ENCODE measurements around the gene DOLPP1. TPM values are rescaled to one million over a fixed set of nuclear protein-coding genes. Genes with fewer than 3 reads are reported as not detected.
"Not testable (repeated sequence)": the region's sequence is repeated elsewhere in the genome, so short reads cannot be mapped to it uniquely, and the experiment has no call there.

The DOLPP1 gene
- total RNA-seq, 1 donor from 2014 or later: 10.7 TPM

DNA sequence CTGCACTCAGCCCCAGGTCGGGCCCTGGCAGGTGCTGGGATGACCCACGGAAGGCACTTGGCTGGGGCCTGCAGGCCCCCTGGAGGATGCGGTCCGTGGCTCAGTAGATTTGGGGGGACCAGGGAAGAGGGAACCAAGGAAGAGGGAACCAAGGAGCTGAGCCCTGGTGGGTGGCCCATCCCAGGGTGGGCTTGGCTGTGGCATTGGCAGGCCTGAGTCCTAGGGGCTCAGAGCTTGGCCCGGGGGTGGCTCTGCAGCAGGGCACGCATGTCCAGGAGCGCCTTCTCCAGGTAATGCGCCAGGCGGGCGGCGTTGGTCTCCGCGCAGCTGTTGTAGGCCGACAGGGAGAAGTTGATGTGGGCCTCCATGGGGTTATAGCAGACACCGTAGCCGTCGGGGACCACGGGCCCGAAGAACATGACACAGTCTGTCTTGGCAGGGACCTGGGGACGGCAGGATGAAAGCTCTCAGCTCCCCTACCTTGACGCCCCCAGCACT, 14.3 kb downstream of the DOLPP1 start:
- DNase-seq: no peak

DNA sequence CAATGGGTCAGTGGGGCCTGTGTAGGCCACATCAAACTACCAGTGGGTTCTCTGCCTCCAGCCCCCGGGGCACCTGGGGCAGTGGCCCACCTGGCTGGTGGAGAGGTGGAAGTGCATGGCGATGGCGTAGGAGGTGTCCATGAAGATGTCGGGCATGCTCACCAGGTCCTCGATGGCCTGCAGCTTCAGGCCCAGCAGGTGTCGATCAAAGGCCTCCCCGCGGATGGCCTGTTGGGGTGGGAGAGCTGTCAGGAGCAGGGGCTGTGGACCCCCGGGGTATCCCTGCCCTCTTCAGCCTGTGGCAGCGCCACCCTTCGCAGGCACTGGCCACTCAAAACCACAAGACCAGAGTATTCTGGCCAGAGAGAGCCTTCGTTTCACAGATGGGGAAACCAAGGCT, 15.0 kb downstream of the DOLPP1 start:
- no peak for DNase-seq

- no peak for DNase-seq
Measured at GRCh38 chr9:129097671-129098306, 16.9 kb downstream of the DOLPP1 start.

DNA sequence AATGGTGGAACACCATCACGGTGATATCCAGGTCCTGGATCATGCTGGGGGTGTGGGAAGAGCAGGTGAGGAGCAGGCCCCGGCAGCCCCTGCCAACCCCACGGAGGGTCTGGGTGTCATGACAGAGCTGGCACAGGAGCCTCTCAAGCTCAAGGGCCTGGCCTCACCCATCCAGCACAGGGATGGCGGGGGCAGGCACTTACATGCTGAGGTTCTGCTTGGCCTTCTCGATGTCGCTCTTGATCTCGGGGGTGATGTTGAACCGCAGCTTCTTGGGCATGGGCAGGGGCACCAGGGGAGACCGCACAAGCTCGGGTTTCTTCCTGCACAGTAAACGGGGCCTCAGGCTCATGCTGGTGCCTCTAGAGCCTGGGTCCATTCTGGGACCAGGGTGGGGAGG, 17.4 kb downstream of the DOLPP1 start:
- DNase-seq: no peak

- DNase-seq: no peak
Measured at GRCh38 chr9:129100383-129101169, 19.7 kb downstream of the DOLPP1 start.

DNA sequence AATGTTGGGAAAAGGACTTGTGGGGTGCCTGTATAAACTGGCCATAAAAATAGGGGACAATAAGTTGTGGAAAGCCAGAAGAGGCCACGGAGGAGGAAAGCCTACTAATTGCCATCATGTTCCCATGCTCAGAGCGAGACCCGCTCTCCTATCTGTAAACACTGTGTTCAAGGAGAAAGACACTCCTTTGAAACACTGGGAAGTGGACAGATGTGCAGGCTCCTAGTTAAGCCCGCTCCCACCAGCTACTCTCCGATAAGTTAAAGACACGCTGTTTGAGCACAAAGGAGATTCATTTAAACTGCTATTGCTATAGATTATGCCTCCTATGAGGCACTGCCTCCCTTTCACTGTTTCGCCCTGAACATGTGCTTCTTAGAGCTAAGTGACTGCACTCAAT, 20.4 kb downstream of the DOLPP1 start:
- no peak for DNase-seq

- DNase-seq: no peak
Measured at GRCh38 chr9:129102095-129102525, 21.2 kb downstream of the DOLPP1 start.

- peak; percentile 70 for DNase-seq
Measured at GRCh38 chr9:129102791-129103594, 22.1 kb downstream of the DOLPP1 start.

- no peak for DNase-seq
Measured at GRCh38 chr9:129103595-129103965, 22.7 kb downstream of the DOLPP1 start.

- DNase-seq: no peak
Measured at GRCh38 chr9:129104051-129104450, 23.1 kb downstream of the DOLPP1 start.

GRCh38 chr9:129105857-129106694, 25.2 kb downstream of the DOLPP1 start:
- no peak for DNase-seq

DNA sequence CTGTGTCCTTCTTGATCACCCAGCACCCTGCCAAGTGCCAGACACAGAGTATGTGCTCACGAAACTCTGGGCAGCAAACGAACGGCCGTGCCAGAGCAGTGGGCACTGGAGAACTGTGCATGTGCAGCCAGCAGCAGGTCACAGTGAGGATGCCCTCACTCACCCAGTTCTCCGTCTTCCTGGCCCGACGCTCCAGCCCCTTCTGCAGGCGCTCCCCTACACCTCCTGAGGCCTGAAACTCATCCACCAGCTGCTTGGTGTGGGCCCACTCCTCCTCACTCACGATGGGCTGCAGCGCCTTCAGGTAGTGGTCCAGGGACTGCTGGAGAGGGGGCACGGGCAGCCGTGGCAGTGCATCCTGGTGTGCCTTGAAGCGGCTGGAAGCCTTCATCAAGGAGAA, 26.7 kb downstream of the DOLPP1 start:
- no peak for DNase-seq

DNA sequence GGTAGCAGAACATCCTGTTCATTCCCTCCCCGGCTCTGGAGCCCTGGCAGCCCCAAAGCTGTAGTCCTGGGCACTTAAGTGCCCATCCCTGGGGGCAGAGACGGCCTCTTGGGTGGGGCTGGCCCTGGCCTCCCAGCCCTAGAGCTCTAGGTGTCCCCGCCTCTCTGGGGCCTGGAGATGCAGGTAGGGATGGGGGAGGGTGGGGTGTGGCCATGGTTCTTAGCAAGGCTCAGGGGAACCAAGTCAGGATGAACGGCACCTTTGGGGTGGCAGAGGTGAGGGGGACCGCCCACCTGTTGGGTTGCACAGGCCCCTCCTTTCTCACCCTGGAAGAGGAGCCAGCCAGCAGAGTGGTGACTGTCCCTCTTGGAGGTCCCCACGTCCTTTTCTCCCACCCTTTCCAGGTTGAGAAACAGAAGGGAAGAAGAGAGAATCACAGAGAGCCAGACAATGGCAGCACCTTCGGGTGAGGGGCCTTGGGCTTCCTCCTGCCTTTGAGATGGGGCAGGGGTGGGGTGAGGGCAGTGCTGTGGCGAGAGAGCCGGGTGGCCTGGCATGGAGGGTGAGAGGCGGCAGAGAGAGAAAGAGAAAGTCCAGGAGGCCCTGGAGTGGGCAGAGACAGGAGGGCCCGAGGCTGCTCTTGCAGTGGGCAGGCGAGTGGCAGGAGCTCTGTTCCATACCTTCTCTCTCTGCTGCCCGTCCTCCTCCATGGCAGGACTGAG, 27.3 kb downstream of the DOLPP1 start:
- no peak for DNase-seq

DNA sequence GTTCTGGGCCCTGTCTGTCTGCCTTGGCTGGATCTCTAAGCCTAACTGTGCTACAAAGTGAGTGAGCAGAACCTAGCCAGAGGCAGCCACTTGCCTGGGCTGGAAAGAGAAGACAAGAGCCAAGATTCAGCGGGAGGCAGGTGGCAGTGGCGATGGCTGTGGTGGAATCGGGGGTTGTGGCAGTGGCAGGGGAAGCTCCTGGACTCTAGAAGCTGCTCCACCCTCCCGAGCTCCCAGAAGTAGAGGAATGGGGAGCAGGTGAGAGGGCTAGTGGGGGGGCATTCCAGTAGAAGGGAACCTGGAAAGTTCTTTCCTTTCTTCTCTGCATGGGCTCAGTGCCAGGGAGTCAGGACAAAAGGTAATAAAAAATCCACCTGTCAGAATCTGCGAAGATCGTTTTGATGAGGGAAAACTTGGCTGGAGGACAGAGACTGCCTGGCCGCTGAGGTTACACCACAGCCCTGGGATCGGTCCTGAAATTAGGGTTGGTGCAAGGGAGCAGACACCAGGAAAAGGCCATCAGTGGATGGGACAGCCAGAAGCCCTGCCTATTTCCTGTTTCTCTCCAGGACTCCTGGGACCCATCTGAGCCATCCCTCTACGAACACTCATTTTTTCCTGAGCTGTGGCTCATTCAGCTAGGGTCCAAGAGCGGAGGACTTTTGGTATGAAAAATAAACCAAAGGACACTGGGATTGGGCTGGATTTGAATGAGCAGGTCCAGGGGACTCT, 28.1 kb downstream of the DOLPP1 start:
- no peak for DNase-seq

- DNase-seq: peak; percentile 24
Measured at GRCh38 chr9:129109537-129109903, 28.6 kb downstream of the DOLPP1 start.

DNA sequence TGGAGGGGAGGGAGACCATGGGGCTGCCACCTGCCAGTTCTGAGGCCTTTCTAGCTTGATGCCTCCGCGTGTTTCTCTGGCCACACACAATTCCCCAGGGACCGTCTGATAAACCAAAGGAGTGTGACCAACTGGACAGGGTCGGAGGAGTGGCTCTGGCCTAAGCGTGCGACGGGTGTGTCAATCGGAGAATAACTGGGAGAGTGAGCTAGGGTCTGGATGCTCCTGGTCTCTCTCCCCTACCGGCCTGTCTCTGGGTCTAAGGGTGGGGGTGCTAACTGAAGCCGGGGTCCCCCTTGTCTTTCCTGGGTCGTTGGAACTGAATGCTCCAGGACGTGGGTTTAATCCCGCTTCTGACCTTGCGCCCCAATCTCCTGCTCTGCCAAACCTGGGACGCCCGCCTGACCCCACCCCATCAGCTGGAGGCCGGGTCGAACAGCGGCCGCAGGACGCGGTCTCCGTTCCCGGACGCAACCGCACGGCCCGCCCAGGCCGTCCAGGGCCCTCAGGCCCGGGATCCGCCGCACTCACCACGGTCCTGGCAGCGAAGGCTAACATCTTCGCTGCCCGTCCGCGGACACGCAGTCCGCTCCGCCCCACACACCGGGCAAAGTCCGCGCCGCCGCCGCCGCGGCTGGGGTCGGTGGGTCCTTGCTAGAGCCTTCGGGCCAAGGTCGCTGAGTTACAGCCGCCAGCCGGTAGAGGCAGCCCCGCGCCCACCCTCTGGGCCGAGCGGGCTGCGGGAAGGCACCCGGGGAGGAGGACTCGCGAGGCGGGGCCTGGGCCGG, 29.2 kb downstream of the DOLPP1 start:
- DNase-seq: peak; percentile 28

- peak; percentile 97 for DNase-seq
Measured at GRCh38 chr9:129110740-129111527, 30.0 kb downstream of the DOLPP1 start, which contains the start of the genes CRAT and PTPA. Gene CRAT (minus strand): TSS chr9:129110793. CDS start chr9:129110509, 284 bp downstream. Gene PTPA (plus strand): TSS chr9:129111415. CDS start chr9:129111601, 186 bp downstream.

- peak; percentile 63 for DNase-seq
Measured at GRCh38 chr9:129111528-129112151, 30.7 kb downstream of the DOLPP1 start.

GRCh38 chr9:129112526-129112925, 31.6 kb downstream of the DOLPP1 start:
- not testable (repeated sequence) for DNase-seq

Measured in dermis blood vessel endothelial cell (primary cell).